Adrenal gland (tissue), 12 donors: ENCODE results near the gene HNF4A. TPM values are rescaled to one million over a fixed set of nuclear protein-coding genes. Genes with fewer than 3 reads are reported as not detected.

Experiments used
- DNase-seq, 7 donors: peaks; one replicate each; pipeline ENCODE4 v3.0.0-alpha.2; 2019 to 2020
- H3K27ac ChIP-seq, 5 donors: fragments of 200-600 bp; sonication (generic) in 4 of 5; 1 replicate in 3 of 5; 2 replicates in 2 of 5; pipeline versions ENCODE4 v1.5.1 to v1.8.0; 2016 to 2020; ENCODE audit warnings: mild to moderate bottlenecking in 1 of 5
- H3K27me3 ChIP-seq: fragments of 200-600 bp; 2 replicates; pipeline ENCODE4 v1.8.0; 2021
- H3K36me3 ChIP-seq, 2 donors: fragments of 200-600 bp; replicated peaks in 1 of 2; 1 replicate in 1 of 2; 2 replicates in 1 of 2; pipeline versions ENCODE4 v1.5.1 to v1.8.0; 2018 to 2022
- H3K4me1 ChIP-seq, 2 donors: fragments of 200-600 bp; replicated peaks in 1 of 2; 1 replicate in 1 of 2; 2 replicates in 1 of 2; pipeline versions ENCODE4 v1.5.1 to v1.8.0; 2018 to 2021
- H3K4me3 ChIP-seq, 4 donors: fragments of 200-600 bp; sonication (generic) in 3 of 4; one replicate each; pipeline ENCODE4 v1.5.1; 2016 to 2018
- H3K9me3 ChIP-seq, 3 donors: fragments of 200-600 bp; sonication (generic) in 1 of 3; replicated peaks in 1 of 3; 1 replicate in 2 of 3; 2 replicates in 1 of 3; pipeline versions ENCODE4 v1.5.1 to v1.8.0; 2016 to 2021
- CTCF ChIP-seq, 6 experiments: fragments of 450-650 bp in 4 of 6; fragments of 200-600 bp in 2 of 6; sonication (generic) in 1 of 6; IDR thresholded peaks; 1 replicate in 5 of 6; 2 replicates in 1 of 6; pipeline versions ENCODE4 v1.5.1 to v1.8.0; 2016 to 2021; ENCODE audit warnings: antibody characterized with exemption in 6 of 6, mild to moderate bottlenecking in 2 of 6, moderate library complexity in 1 of 6
- POLR2A ChIP-seq, 2 donors: fragments of 450-650 bp; IDR thresholded peaks; one replicate each; pipeline ENCODE4 v1.6.1; 2017; ENCODE audit warnings: antibody characterized with exemption in 2 of 2, mild to moderate bottlenecking in 2 of 2, moderate library complexity in 1 of 2
- WGBS, 4 donors: extraction: QIAGEN DNeasy Blood & Tissue Kit in 2 of 4; methylation state at CpG; one replicate each; pipeline versions ENCODE4 v1.1.5 to v1.1.7; 2013 to 2017; 5-methylcytosine and 5-hydroxymethylcytosine counted together
- intact Hi-C, 2 donors: fragments of 100-400 bp; cut with DNase I; formaldehyde crosslinking; loops; one replicate each; pipeline versions ENCODE4 v1.14.1 to v1.15.0; 2022 to 2023
- polyA plus RNA-seq, 3 donors: library from polyadenylated mRNA; stranded (reverse); fragments of 200-250 nt in 2 of 3; fragments of 350-450 nt in 1 of 3; fragmentation: Illumina TruSeq in 1 of 3; extraction: RNeasy Lipid Tissue Mini Kit (QIAGEN cat#74804) in 1 of 3; gene quantifications; one replicate each; pipeline ENCODE4 v1.2.3, GENCODE V29; 2013 to 2014
- total RNA-seq, 9 donors: library from RNA; depleted of rRNA in 4 of 9; stranded (reverse); fragments of >200 nt in 4 of 9; fragments of 120-200 nt in 1 of 9; fragmentation: NEBNext Ultra II Directional in 1 of 9; extraction: Animal tissue kit (Norgen Biotek cat#: 25700) in 1 of 9; gene quantifications; one replicate each; pipeline versions ENCODE4 v1.1.0 to v1.2.4, GENCODE V29; 2013 to 2023
- donor health status: healthy with polysubstance abuse.
- donor health status: Bipolar disorder and iron deficiency.
- donor health status: DM: yes; HTN: yes; CAD: no.
- donor health status: DM: no; HTN: no; CAD: no.
- donor health status: DM: no; HTN: no; CAD: no.
- donor health status: DM: yes; HTN: yes; CAD: no.

HNF4A gene
- total and polyA plus RNA-seq, 12 donors, result 0.06 to 0.78 (median 0.13) TPM; not detected in 2

GRCh38 chr20:44418069-44418905 lies 62.8 kb downstream of the HNF4A start:
- no peak for TF ChIP-seq CTCF (IDR thresholded peaks at IDR 0.05)
- Histone ChIP-seq H3K27me3 (no peaks in the 10 kb centered on the region), H3K4me3 (no peak overlapping the region), H3K4me1 (no peaks in the 10 kb centered on the region), H3K27ac (peak overlapping the region in 2 of 5 donors; percentile 4 to 49), H3K36me3 (no peaks in the 10 kb centered on the region), H3K9me3 (no peaks in the 10 kb centered on the region)
- peak in 3 of 7 donors; percentile 35 to 56 (median 38) for DNase-seq
- intact Hi-C loops, result no loop called here
- 56 to 74% (median 64%) methylated on average over 7 to 13 of the region's 13 CpGs for WGBS, 4 donors

GRCh38 chr20:44419131-44419844 lies 63.8 kb downstream of the HNF4A start:
- H3K4me1 ChIP-seq, result no peaks in the 10 kb centered on the region
- TF ChIP-seq CTCF (IDR thresholded peaks at IDR 0.05), result no peak
- TF ChIP-seq POLR2A (IDR thresholded peaks at IDR 0.05), result no peak
- 65 to 77% (median 71%) methylated on average over 9 to 13 of the region's 13 CpGs for WGBS, 4 donors
- H3K27ac ChIP-seq, result peak overlapping the region in 2 of 5 donors; percentile 4 to 34
- no peaks in the 10 kb centered on the region for H3K36me3 ChIP-seq
- H3K9me3 ChIP-seq, result no peaks in the 10 kb centered on the region
- DNase-seq, result peak; percentile 43 to 82 (median 73)
- H3K4me3 ChIP-seq, result no peak overlapping the region
- no peaks in the 10 kb centered on the region for H3K27me3 ChIP-seq
- intact Hi-C loops, result no loop called here

- no peaks in the 10 kb centered on the region for H3K27me3 ChIP-seq
- 85 to 90% (median 88%) methylated on average over 4 of the region's 4 CpGs for WGBS, 4 donors
- H3K27ac ChIP-seq, result no peak overlapping the region
- H3K36me3 ChIP-seq, result no peaks in the 10 kb centered on the region
- H3K4me1 ChIP-seq, result no peaks in the 10 kb centered on the region
- no peak for DNase-seq
- H3K4me3 ChIP-seq, result no peak overlapping the region
- H3K9me3 ChIP-seq, result no peaks in the 10 kb centered on the region
- intact Hi-C loops, result no loop called here
- TF ChIP-seq POLR2A (IDR thresholded peaks at IDR 0.05) (no peak), CTCF (IDR thresholded peaks at IDR 0.05) (no peak)
Observed at GRCh38 chr20:44420497-44420896, 65.0 kb downstream of the HNF4A start.

- Histone ChIP-seq H3K4me3 (no peak overlapping the region), H3K27ac (peak overlapping the region in 2 of 5 donors; percentile 29 to 32), H3K36me3 (no peaks in the 10 kb centered on the region), H3K27me3 (no peaks in the 10 kb centered on the region), H3K9me3 (no peaks in the 10 kb centered on the region), H3K4me1 (no peaks in the 10 kb centered on the region)
- intact Hi-C loops, result no loop called here
- 26 to 53% (median 32%) methylated on average over 3 of the region's 3 CpGs for WGBS, 4 donors
- TF ChIP-seq POLR2A (IDR thresholded peaks at IDR 0.05) (no peak), CTCF (IDR thresholded peaks at IDR 0.05) (no peak)
- peak in 6 of 7 donors; percentile 44 to 76 (median 52) for DNase-seq
Observed at GRCh38 chr20:44422083-44422482, 66.6 kb downstream of the HNF4A start.
